ENCODE measurements around the gene ATP10B. TPM values are rescaled to one million over a fixed set of nuclear protein-coding genes. Genes with fewer than 3 reads are reported as not detected.

The ATP10B gene
- polyA plus RNA-seq, 2 donors: 5.0 to 6.6 TPM

- no peaks in the 10 kb centered on the region for H3K9me3 ChIP-seq (ENCODE audit: control insufficient read depth in 2 of 2, insufficient read depth in 1 of 2, low read depth in 1 of 2, low read length in 1 of 2)
- H3K27me3 ChIP-seq (ENCODE audit: control insufficient read depth in 1 of 2, insufficient read depth in 2 of 2, low read length in 2 of 2): no peaks in the 10 kb centered on the region
- H3K4me1 ChIP-seq (ENCODE audit: control insufficient read depth in 2 of 2, insufficient read depth in 2 of 2, low read length in 1 of 2): no peaks in the 10 kb centered on the region
- no peak overlapping the region for H3K4me3 ChIP-seq (ENCODE audit: low read depth in 1 of 2, low read length in 2 of 2)
- 45 to 67% methylated on average over 1 of the region's 1 CpG for WGBS, 2 donors
- H3K27ac ChIP-seq (ENCODE audit: low read depth in 2 of 2, low read length in 1 of 2): no peak overlapping the region
- no peaks in the 10 kb centered on the region for H3K36me3 ChIP-seq (ENCODE audit: control insufficient read depth in 2 of 2, insufficient read depth in 2 of 2, low read length in 1 of 2)
Measured at GRCh38 chr5:160657068-160657507, 194.9 kb downstream of the ATP10B start.

GRCh38 chr5:160655717-160656116, 196.3 kb downstream of the ATP10B start:
- no peak overlapping the region for H3K27ac ChIP-seq (ENCODE audit: low read depth in 2 of 2, low read length in 1 of 2)
- WGBS, 2 donors: 85 to 92% methylated on average over 8 of the region's 8 CpGs
- no peaks in the 10 kb centered on the region for H3K27me3 ChIP-seq (ENCODE audit: control insufficient read depth in 1 of 2, insufficient read depth in 2 of 2, low read length in 2 of 2)
- no peak overlapping the region for H3K4me3 ChIP-seq (ENCODE audit: low read depth in 1 of 2, low read length in 2 of 2)
- H3K36me3 ChIP-seq (ENCODE audit: control insufficient read depth in 2 of 2, insufficient read depth in 2 of 2, low read length in 1 of 2): no peaks in the 10 kb centered on the region
- no peaks in the 10 kb centered on the region for H3K4me1 ChIP-seq (ENCODE audit: control insufficient read depth in 2 of 2, insufficient read depth in 2 of 2, low read length in 1 of 2)
- H3K9me3 ChIP-seq (ENCODE audit: control insufficient read depth in 2 of 2, insufficient read depth in 1 of 2, low read depth in 1 of 2, low read length in 1 of 2): no peaks in the 10 kb centered on the region

GRCh38 chr5:160651692-160652645, 200.0 kb downstream of the ATP10B start:
- WGBS, 2 donors: 84 to 86% methylated on average over 9 of the region's 9 CpGs

GRCh38 chr5:160649304-160649703, 202.7 kb downstream of the ATP10B start:
- no peaks in the 10 kb centered on the region for H3K27me3 ChIP-seq (ENCODE audit: control insufficient read depth in 1 of 2, insufficient read depth in 2 of 2, low read length in 2 of 2)
- H3K27ac ChIP-seq (ENCODE audit: low read depth in 2 of 2, low read length in 1 of 2): no peak overlapping the region
- H3K9me3 ChIP-seq (ENCODE audit: control insufficient read depth in 2 of 2, insufficient read depth in 1 of 2, low read depth in 1 of 2, low read length in 1 of 2): no peaks in the 10 kb centered on the region
- no peaks in the 10 kb centered on the region for H3K36me3 ChIP-seq (ENCODE audit: control insufficient read depth in 2 of 2, insufficient read depth in 2 of 2, low read length in 1 of 2)
- H3K4me1 ChIP-seq (ENCODE audit: control insufficient read depth in 2 of 2, insufficient read depth in 2 of 2, low read length in 1 of 2): no peaks in the 10 kb centered on the region
- H3K4me3 ChIP-seq (ENCODE audit: low read depth in 1 of 2, low read length in 2 of 2): no peak overlapping the region

More at GRCh38 chr5:160651692-160652645, 200.0 kb downstream of the ATP10B start:
- H3K4me1 ChIP-seq (ENCODE audit: control insufficient read depth in 2 of 2, insufficient read depth in 2 of 2, low read length in 1 of 2): no peaks in the 10 kb centered on the region
- no peak overlapping the region for H3K27ac ChIP-seq (ENCODE audit: low read depth in 2 of 2, low read length in 1 of 2)
- H3K4me3 ChIP-seq (ENCODE audit: low read depth in 1 of 2, low read length in 2 of 2): no peak overlapping the region
- no peaks in the 10 kb centered on the region for H3K36me3 ChIP-seq (ENCODE audit: control insufficient read depth in 2 of 2, insufficient read depth in 2 of 2, low read length in 1 of 2)
- no peaks in the 10 kb centered on the region for H3K27me3 ChIP-seq (ENCODE audit: control insufficient read depth in 1 of 2, insufficient read depth in 2 of 2, low read length in 2 of 2)
- no peaks in the 10 kb centered on the region for H3K9me3 ChIP-seq (ENCODE audit: control insufficient read depth in 2 of 2, insufficient read depth in 1 of 2, low read depth in 1 of 2, low read length in 1 of 2)

- H3K4me3 ChIP-seq (ENCODE audit: low read depth in 1 of 2, low read length in 2 of 2): no peak overlapping the region
- no peak overlapping the region for H3K27ac ChIP-seq (ENCODE audit: low read depth in 2 of 2, low read length in 1 of 2)
- H3K27me3 ChIP-seq (ENCODE audit: control insufficient read depth in 1 of 2, insufficient read depth in 2 of 2, low read length in 2 of 2): no peaks in the 10 kb centered on the region
- H3K9me3 ChIP-seq (ENCODE audit: control insufficient read depth in 2 of 2, insufficient read depth in 1 of 2, low read depth in 1 of 2, low read length in 1 of 2): no peaks in the 10 kb centered on the region
- H3K4me1 ChIP-seq (ENCODE audit: control insufficient read depth in 2 of 2, insufficient read depth in 2 of 2, low read length in 1 of 2): no peaks in the 10 kb centered on the region
- H3K36me3 ChIP-seq (ENCODE audit: control insufficient read depth in 2 of 2, insufficient read depth in 2 of 2, low read length in 1 of 2): no peaks in the 10 kb centered on the region
Measured at GRCh38 chr5:160646033-160646432, 206.0 kb downstream of the ATP10B start.

- Histone ChIP-seq H3K27ac (ENCODE audit: low read depth in 2 of 2, low read length in 1 of 2) (no peak overlapping the region), H3K27me3 (ENCODE audit: control insufficient read depth in 1 of 2, insufficient read depth in 2 of 2, low read length in 2 of 2) (no peaks in the 10 kb centered on the region), H3K4me1 (ENCODE audit: control insufficient read depth in 2 of 2, insufficient read depth in 2 of 2, low read length in 1 of 2) (no peaks in the 10 kb centered on the region), H3K9me3 (ENCODE audit: control insufficient read depth in 2 of 2, insufficient read depth in 1 of 2, low read depth in 1 of 2, low read length in 1 of 2) (no peaks in the 10 kb centered on the region), H3K4me3 (ENCODE audit: low read depth in 1 of 2, low read length in 2 of 2) (no peak overlapping the region), H3K36me3 (ENCODE audit: control insufficient read depth in 2 of 2, insufficient read depth in 2 of 2, low read length in 1 of 2) (no peaks in the 10 kb centered on the region)
- 80 to 85% methylated on average over 4 of the region's 4 CpGs for WGBS, 2 donors
Measured at GRCh38 chr5:160643616-160644240, 208.3 kb downstream of the ATP10B start.

- Histone ChIP-seq H3K4me3 (ENCODE audit: low read depth in 1 of 2, low read length in 2 of 2) (no peak overlapping the region), H3K9me3 (ENCODE audit: control insufficient read depth in 2 of 2, insufficient read depth in 1 of 2, low read depth in 1 of 2, low read length in 1 of 2) (no peaks in the 10 kb centered on the region), H3K27me3 (ENCODE audit: control insufficient read depth in 1 of 2, insufficient read depth in 2 of 2, low read length in 2 of 2) (no peaks in the 10 kb centered on the region), H3K36me3 (ENCODE audit: control insufficient read depth in 2 of 2, insufficient read depth in 2 of 2, low read length in 1 of 2) (peaks cover 0 to 2% of the 10 kb centered on the region in 2 donors), H3K27ac (ENCODE audit: low read depth in 2 of 2, low read length in 1 of 2) (no peak overlapping the region), H3K4me1 (ENCODE audit: control insufficient read depth in 2 of 2, insufficient read depth in 2 of 2, low read length in 1 of 2) (no peaks in the 10 kb centered on the region)
Measured at GRCh38 chr5:160641405-160641804, 210.6 kb downstream of the ATP10B start.

- Histone ChIP-seq H3K4me1 (ENCODE audit: control insufficient read depth in 2 of 2, insufficient read depth in 2 of 2, low read length in 1 of 2) (no peaks in the 10 kb centered on the region), H3K27me3 (ENCODE audit: control insufficient read depth in 1 of 2, insufficient read depth in 2 of 2, low read length in 2 of 2) (no peaks in the 10 kb centered on the region), H3K27ac (ENCODE audit: low read depth in 2 of 2, low read length in 1 of 2) (no peak overlapping the region), H3K4me3 (ENCODE audit: low read depth in 1 of 2, low read length in 2 of 2) (no peak overlapping the region), H3K36me3 (ENCODE audit: control insufficient read depth in 2 of 2, insufficient read depth in 2 of 2, low read length in 1 of 2) (peaks cover 0 to 2% of the 10 kb centered on the region in 2 donors), H3K9me3 (ENCODE audit: control insufficient read depth in 2 of 2, insufficient read depth in 1 of 2, low read depth in 1 of 2, low read length in 1 of 2) (no peaks in the 10 kb centered on the region)
- WGBS, 2 donors: 87 to 90% methylated on average over 7 of the region's 7 CpGs
Measured at GRCh38 chr5:160640406-160640805, 211.6 kb downstream of the ATP10B start.

GRCh38 chr5:160638161-160638742, 213.8 kb downstream of the ATP10B start:
- no peaks in the 10 kb centered on the region for H3K4me1 ChIP-seq (ENCODE audit: control insufficient read depth in 2 of 2, insufficient read depth in 2 of 2, low read length in 1 of 2)
- H3K9me3 ChIP-seq (ENCODE audit: control insufficient read depth in 2 of 2, insufficient read depth in 1 of 2, low read depth in 1 of 2, low read length in 1 of 2): no peaks in the 10 kb centered on the region
- H3K27ac ChIP-seq (ENCODE audit: low read depth in 2 of 2, low read length in 1 of 2): no peak overlapping the region
- no peak overlapping the region for H3K4me3 ChIP-seq (ENCODE audit: low read depth in 1 of 2, low read length in 2 of 2)
- peaks cover 0 to 2% of the 10 kb centered on the region in 2 donors for H3K36me3 ChIP-seq (ENCODE audit: control insufficient read depth in 2 of 2, insufficient read depth in 2 of 2, low read length in 1 of 2)
- WGBS, 2 donors: 55 to 71% methylated on average over 3 of the region's 3 CpGs
- H3K27me3 ChIP-seq (ENCODE audit: control insufficient read depth in 1 of 2, insufficient read depth in 2 of 2, low read length in 2 of 2): no peaks in the 10 kb centered on the region
